Progenitor cell of endocrine pancreas (in vitro differentiated cells): ENCODE data around the gene PHYKPL. TPM values are rescaled to one million over a fixed set of nuclear protein-coding genes. Genes with fewer than 3 reads are reported as not detected.

ENCODE experiments used
- DNase-seq: peaks from one replicate; pipeline ENCODE4 v3.0.0; 2021; ENCODE audit warnings: low spot score; ENCODE audit not compliant: unreplicated experiment
- H3K27ac Mint-ChIP-seq: 2 replicates; pipeline ENCODE4 v1.8.0; 2021; ENCODE audit warnings: mild to moderate bottlenecking, moderate library complexity, mixed read lengths
- H3K27me3 Mint-ChIP-seq: 2 replicates; pipeline ENCODE4 v1.8.0; 2021; ENCODE audit warnings: mixed read lengths
- H3K36me3 Mint-ChIP-seq: 2 replicates; pipeline ENCODE4 v1.8.0; 2022; ENCODE audit warnings: mixed read lengths; ENCODE audit not compliant: insufficient read depth
- H3K4me1 Mint-ChIP-seq: 2 replicates; pipeline ENCODE4 v1.8.0; 2021; ENCODE audit warnings: low read depth, mixed read lengths
- H3K4me3 Mint-ChIP-seq: 2 replicates; pipeline ENCODE4 v1.8.0; 2021; ENCODE audit warnings: low read depth, mild to moderate bottlenecking, moderate library complexity, mixed read lengths
- H3K9me3 Mint-ChIP-seq: 2 replicates; pipeline ENCODE4 v1.8.0; 2021; ENCODE audit warnings: low read depth, mixed read lengths
- total RNA-seq: library from RNA; stranded (reverse); gene quantifications from 2 replicates; pipeline ENCODE4 v1.2.1, GENCODE V29; 2021
- TF ChIP-seq, protein P1 (sequence below): fragments of 200-600 bp; sonication (generic); IDR thresholded peaks from one replicate; pipeline ENCODE4 v1.5.0; 2021; ENCODE audit warnings: antibody characterized with exemption, mild to moderate bottlenecking; ENCODE audit not compliant: unreplicated experiment

The PHYKPL gene
- total RNA-seq, 1 donor from 2014 or later, result 113 TPM

DNA sequence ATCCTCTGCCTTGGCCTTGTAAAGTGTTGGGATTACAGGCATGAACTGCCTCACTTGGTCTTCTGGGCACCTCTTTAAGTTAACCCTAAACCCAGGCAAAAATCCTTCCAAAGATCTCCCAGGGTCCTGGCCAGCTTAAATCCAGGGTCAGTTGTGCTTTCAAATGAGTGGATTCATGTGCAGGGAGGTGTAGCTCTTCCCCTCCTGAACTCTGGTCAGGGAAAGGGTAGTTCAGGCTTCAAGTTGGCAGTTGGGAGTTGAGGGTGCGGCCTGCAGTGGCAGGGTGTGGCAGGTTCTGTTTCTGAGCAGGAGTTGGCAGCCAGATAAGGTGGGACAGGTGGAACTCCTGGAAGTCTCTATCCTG lies 24.7 kb downstream of the PHYKPL start:
- Mint-ChIP-seq H3K27me3 (no peaks in the 10 kb centered on the region), H3K9me3 (no peaks in the 10 kb centered on the region), H3K4me1 (peaks cover 20% of the 10 kb centered on the region), H3K4me3 (peak overlapping the region; percentile 39), H3K36me3 (peaks cover 36% of the 10 kb centered on the region), H3K27ac (peak overlapping the region; percentile 86)
- no peak for DNase-seq
- TF ChIP-seq, protein P1, sequence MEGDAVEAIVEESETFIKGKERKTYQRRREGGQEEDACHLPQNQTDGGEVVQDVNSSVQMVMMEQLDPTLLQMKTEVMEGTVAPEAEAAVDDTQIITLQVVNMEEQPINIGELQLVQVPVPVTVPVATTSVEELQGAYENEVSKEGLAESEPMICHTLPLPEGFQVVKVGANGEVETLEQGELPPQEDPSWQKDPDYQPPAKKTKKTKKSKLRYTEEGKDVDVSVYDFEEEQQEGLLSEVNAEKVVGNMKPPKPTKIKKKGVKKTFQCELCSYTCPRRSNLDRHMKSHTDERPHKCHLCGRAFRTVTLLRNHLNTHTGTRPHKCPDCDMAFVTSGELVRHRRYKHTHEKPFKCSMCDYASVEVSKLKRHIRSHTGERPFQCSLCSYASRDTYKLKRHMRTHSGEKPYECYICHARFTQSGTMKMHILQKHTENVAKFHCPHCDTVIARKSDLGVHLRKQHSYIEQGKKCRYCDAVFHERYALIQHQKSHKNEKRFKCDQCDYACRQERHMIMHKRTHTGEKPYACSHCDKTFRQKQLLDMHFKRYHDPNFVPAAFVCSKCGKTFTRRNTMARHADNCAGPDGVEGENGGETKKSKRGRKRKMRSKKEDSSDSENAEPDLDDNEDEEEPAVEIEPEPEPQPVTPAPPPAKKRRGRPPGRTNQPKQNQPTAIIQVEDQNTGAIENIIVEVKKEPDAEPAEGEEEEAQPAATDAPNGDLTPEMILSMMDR, result no peak

DNA sequence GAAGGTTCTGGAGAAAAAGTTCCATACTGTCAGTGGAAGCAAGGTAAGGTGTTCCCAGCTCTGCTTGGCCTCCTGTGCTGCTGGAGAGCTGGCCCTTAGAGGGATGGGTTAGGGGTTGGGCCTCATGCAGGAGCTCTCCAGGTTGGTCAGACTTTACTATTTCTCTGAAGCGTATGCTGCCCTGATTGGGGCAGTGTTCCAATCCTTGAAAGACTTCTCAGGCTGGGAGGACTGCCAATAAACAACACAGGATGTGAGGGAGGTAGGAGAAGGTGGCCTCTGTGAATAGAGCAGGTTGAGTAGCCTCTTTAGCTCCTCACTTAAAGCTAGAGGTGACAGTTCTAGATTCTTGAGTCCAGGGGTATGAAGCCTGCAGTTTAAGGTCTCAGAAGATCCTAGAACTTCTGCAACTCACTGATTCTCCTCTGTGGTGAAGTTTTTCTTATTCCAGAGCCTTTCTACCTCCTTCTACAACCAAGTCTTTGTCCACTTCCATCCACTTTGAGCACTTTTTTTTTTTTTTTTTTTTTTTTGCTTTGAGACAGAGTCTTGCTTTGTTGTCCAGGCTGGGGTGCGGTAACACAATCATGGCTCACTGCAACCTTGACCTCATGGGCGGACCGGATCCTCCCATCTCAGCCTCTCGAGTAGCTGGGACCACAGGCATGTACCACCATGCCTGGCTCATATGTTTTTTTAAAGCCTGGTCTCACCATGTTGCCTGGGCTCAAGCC lies 25.3 kb downstream of the PHYKPL start:
- peaks cover 20% of the 10 kb centered on the region for H3K4me1 Mint-ChIP-seq
- no peaks in the 10 kb centered on the region for H3K9me3 Mint-ChIP-seq
- peak overlapping the region; percentile 84 for H3K4me3 Mint-ChIP-seq
- H3K36me3 Mint-ChIP-seq, result peaks cover 36% of the 10 kb centered on the region
- TF ChIP-seq, protein P1, result no peak
- peak overlapping the region; percentile 86 for H3K27ac Mint-ChIP-seq
- H3K27me3 Mint-ChIP-seq, result no peaks in the 10 kb centered on the region
- no peak for DNase-seq

DNA sequence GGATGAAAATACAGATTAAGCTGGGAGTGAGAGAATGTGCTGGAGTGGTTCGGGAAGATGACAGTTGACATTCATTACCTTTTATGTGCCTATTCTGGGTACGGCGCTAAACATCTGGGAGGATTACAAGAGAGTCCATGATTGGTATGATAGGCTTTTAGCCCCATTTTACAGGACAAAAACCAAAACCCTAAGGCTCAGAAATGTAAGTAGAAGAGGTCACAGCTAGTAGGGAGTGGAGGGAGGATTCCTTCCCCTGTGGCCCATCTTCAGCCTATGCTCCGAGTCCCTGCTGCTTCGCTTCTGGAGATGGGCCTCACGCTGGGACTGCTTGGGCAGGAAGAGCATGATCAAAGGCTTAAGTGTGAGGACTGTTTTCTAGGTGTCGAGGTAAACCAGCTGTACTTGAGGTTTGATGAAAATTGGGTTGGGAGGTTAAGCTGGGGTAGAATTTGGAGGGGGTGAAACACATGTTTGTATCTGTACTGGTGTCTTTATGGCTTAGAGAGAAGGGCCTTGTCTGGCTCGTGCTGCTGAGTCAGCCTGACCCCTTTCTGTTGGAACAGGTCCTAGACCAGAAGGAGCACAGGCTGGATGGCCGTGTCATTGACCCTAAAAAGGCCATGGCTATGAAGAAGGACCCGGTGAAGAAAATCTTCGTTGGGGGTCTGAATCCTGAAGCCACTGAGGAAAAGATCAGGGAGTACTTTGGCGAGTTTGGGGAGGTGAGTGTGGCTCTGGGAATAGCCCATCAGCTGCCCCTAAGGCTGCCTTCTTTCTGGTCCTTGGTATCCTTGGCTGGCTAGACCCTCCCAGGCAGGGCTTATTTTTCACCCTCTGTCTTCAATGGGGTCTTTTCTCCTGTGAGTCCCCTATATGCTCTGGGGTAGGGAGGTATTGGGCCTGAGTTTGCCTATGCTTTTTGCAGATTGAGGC lies 26.2 kb downstream of the PHYKPL start:
- Mint-ChIP-seq H3K27ac (peak overlapping the region; percentile 90), H3K27me3 (no peaks in the 10 kb centered on the region), H3K36me3 (peaks cover 36% of the 10 kb centered on the region), H3K4me1 (peaks cover 20% of the 10 kb centered on the region), H3K4me3 (peak overlapping the region; percentile 84), H3K9me3 (no peaks in the 10 kb centered on the region)
- no peak for DNase-seq
- TF ChIP-seq, protein P1, result no peak

DNA sequence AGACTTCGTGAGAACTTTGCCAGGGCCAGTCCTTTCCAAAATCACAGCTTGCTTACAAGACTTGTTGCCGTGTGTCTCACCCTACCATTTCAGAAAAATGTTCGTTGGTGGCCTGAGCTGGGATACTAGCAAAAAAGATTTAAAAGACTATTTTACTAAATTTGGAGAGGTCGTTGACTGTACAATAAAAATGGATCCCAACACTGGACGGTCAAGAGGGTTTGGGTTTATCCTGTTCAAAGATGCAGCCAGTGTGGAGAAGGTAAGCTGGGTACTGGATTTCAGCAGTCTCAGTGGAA lies 26.9 kb downstream of the PHYKPL start:
- H3K27ac Mint-ChIP-seq, result peak overlapping the region; percentile 90
- H3K36me3 Mint-ChIP-seq, result peaks cover 33% of the 10 kb centered on the region
- H3K4me3 Mint-ChIP-seq, result peak overlapping the region; percentile 84
- TF ChIP-seq, protein P1, result no peak
- H3K27me3 Mint-ChIP-seq, result no peaks in the 10 kb centered on the region
- H3K4me1 Mint-ChIP-seq, result peaks cover 20% of the 10 kb centered on the region
- H3K9me3 Mint-ChIP-seq, result no peaks in the 10 kb centered on the region
- no peak for DNase-seq

DNA sequence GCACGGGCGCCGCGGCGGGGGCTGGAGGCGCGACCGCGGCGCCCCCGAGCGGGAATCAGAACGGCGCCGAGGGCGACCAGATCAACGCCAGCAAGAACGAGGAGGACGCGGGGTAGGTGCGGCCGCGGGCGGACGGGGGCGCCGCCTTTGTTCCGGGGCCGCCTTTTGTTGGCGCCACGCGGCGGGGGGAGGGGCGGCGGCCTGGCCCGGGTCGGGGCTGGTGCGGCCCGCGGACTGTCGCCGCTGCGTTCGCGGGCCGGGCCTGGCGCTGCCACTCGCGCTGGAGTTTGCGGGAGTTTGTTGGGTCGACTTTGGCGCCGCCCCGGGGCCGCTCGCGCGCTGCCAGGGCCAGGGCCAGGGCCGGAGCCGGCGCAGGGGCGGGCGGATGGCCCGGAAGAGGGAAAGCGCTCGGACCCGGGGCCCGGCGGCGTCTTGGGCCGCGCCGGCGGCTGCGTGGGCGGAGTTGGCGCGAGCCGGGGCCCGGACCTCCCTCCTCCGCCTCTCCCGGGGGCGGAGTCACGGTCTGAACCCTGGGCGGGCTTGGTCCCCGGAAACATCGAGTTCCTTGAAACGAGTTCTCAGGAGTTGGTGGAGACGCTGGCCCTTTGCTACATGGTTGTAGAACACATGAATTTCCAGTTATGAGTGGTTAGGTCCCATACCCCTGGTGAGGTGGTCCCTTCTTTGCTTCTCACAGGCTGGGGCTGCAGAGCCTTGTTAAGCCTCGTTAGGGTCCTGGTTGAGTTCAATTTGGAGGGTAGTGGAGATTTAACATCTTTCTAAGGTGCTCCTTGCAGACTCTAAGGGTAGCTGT lies 27.5 kb downstream of the PHYKPL start:
- DNase-seq, result peak; percentile 52
- peak overlapping the region; percentile 90 for H3K27ac Mint-ChIP-seq
- H3K9me3 Mint-ChIP-seq, result no peaks in the 10 kb centered on the region
- TF ChIP-seq, protein P1, result no peak
- H3K4me3 Mint-ChIP-seq, result peak overlapping the region; percentile 98
- H3K27me3 Mint-ChIP-seq, result peaks cover 1% of the 10 kb centered on the region
- H3K4me1 Mint-ChIP-seq, result peaks cover 20% of the 10 kb centered on the region
- peaks cover 30% of the 10 kb centered on the region for H3K36me3 Mint-ChIP-seq
